GM21381 (cell line): ENCODE results near the gene RAPGEF1.

ENCODE experiments used
- ATAC-seq: cut with Tn5 transposase; IDR thresholded peaks from one replicate; pipeline ENCODE4 v1.9.1; 2021; ENCODE audit warnings: mild to moderate bottlenecking, moderate library complexity; ENCODE audit not compliant: unreplicated experiment

The RAPGEF1 gene

DNA sequence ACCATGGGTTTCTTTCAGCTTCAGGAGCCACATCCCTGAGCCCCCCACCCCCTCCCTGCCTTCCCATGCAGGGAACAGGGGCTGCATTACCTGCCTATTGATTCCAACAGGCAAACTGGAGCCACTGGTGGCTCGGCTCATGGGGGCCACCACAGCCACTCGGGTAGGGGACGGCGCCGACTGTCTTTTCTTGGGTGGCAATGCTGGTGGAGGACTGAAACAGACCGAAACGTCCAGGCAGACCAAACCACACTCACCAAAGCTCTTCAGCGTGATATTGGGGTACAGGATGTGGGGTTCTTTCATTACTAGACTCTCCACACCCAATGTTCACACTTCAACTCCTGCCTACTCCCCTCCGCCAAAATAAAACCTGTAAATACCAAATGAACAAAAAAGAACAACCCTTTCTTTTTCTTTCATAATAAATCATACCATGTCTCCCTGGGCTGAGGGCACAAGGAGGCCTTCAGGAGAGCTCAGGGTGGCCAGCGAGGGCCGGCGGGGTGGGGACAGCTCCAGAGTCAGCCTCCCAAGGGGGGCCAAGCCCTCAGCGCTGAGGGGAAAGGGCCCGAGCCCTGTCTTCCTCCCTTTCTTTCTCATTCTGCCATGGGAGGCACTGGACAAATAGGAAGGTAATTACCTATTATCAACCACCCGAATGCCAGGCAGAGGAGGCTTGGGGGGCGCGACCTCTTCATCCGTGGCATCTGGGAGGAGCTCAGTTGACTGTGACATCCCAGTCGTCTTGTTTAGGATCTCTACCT is 111.2 kb downstream of the RAPGEF1 start:
- peak; percentile 23 for ATAC-seq

DNA sequence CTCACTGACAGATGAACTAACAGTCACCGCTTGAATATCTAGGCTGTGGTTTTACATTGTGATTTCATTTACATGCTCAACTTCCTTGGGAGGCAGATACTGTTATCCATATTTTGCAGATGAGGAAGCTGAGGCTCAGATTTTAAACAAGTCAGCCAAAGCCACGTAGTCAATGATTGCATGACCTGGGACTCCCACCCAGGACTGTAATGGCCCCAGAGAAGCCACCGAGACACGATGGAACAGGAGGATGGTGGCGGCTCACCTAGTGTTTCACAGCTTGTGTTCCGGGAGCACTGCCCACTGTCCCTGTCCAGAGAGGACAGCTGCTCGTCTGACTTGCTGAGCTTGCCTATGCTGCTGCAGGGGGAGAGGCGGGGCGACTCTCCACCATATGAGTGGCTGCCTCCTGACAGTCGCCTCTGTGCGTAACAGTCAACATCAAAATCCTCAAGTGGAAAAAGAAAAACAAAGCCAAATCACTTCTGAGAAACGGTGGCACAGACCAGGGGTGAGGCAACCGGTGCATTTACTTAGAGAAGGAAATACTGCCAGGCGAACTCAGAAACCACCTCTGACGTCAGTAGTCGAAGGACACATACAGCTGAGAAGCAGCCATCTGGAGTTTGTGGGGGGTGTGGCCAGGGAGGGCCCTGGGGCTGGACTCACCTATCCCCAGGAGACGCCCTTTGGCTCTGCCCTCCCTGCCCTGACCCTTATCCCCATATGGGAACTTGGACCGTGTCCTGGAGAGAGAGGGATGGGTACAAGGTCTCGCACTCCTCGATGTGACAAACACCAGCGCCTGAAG is 112.0 kb downstream of the RAPGEF1 start:
- ATAC-seq = peak; percentile 51

DNA sequence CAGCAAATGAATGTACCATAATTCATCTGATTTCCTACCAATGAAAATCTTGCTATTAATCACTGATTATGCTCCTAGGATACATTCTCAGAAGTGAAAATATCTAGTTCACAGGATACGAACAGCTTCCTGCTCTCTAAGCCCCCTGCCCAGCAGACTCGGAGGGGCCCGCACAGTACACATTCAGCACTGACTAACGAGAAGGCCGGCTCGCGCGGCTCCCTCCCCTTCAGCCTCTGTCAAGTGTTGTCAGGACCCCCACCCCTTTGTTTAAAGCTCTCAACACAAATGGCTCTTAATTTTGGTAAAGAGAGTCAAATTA is 112.6 kb downstream of the RAPGEF1 start:
- no peak for ATAC-seq

DNA sequence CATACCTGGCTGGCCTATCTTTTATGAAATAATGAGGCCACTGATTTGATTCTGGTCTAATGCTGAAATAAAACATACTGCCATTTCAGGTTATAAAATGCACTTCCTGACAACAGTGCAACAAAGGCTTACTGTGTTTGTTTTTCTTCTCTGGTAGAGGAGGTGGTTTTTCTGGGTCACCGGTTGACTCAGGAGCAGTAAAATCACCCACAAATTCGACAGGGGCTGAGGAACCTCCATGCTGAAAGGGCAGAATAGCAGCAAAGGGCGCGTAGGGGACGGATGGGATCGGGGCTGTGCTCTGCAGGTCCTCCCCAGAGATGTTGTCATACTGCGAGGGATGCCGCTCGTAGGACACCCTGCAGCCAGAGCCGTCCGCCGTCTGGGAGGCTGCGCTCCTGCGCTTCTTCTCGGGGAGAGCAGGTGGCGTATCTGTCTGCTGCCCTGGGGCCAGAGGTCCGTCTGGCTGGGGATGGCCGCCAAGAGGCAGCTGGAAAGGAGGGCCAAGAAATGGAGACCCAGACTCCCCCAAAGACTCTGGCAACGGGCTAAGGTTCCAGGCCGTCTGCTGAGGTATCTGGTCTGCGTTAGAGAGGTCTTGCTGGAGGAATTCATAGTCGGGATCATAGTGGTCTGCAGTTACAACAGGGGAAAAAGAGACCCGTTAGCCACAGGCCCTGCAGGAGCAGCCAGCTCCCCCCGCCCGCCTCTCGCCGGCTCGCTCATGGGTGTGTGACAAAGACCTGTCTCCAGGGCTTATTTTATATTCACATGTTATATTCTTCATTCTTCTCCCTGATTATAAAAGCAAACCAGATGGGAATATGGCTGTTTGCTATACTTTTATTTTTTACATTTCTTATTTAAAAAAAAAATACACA is 113.8 kb downstream of the RAPGEF1 start:
- no peak for ATAC-seq

DNA sequence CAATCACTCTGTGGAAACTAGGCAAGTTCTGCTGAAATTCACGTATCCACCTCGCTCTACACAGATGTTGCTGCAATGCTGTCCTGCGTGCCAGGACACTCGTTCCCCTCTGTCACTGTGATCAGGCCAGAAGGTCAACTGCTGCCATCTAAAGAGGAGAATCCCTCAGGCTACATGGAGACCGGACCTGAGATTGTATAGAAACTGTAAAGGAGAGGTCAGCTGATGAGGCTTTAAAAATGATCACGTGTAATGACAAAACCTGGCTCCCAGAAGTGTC is 114.4 kb downstream of the RAPGEF1 start:
- no peak for ATAC-seq

DNA sequence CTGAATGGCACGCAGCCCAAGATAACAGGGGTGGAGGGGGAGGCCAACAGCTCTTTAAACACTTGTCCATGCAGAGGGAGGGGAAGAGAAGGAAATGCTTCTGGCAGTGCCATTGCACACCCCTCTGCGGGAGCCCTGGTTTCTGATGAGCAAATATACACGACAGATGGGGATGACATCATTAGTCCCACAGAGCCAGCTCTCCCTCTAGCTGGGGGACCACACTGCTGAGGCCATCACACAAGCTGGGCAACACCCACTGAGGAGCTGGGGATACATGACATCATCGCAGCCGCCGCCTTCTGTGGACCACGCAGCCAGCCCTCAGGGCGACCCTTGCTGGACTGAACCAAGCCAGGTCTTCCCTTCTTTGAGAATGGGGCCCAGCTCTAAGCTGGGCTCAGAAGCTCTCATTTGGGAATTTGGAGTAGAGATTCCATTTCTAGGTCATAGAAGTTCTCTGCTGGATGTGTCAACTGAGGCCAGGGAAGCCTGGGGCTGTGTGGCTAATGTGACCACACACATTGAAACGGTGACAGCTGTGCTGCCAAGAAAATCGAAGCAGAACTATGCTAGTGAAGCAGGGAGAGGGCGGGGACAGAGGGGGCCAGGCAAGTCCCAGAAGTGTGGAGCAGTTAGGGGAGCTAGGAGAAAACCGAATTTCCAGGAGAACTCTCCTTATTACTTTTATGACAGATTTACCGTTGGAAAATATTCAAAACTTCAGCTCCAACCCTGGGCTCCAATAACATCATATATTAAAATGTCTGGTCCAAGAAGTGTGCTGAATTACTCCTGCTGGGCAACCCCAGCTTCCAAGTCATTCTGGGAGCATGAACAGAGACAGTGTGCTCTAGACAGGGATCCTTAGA is 115.0 kb downstream of the RAPGEF1 start:
- ATAC-seq = no peak

DNA sequence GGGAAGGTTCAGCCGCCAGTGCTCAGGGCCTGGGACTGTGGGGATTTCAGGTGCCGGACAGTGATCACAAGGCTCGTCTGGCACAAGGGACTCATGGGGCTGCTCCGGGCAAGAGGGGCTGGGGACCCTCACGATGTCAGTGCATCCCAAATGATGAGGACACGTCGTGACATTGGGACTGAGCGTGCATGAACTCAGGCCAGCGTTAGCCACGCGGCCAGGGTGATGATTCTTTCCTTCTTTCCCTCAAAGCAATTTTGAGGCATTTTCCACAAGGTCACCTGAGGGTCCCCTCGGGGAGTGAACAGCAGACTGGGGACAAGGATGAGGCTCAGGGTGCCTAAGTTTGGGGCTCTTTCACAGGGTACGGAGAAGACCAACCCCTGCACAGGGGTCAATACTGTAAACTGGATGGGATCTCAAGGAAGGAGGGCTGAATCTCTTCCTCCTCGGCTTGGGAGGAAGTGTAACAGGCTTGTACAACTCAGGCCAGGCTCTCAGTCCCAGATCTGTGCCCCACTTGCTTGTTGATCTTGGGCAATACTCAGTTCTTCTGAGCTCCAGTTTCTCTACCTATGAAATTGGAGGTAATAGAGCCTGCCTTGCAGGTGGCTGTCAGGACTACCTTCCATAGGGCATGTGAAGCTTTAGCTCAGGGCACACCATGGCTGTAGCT is 116.1 kb downstream of the RAPGEF1 start:
- no peak for ATAC-seq

DNA sequence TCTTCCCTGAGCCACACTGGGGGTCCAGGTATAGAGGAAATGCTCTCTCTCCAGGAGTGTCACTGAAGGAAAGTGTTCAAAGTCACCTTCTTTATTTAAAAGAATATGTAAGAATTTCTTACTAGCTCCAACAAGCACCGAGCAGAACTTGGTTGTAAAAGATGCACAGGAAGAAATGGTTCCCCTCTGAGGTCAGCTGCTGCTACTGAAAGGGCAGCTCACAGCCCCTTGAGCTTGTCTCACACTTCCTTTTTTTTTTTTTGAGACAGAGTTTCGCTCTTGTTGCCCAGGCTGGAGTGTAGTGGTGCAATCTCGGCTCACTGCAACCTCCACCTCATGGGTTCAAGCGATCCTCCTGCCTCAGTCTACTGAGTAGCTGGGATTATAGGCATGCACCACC is 117.4 kb downstream of the RAPGEF1 start:
- ATAC-seq = no peak

DNA sequence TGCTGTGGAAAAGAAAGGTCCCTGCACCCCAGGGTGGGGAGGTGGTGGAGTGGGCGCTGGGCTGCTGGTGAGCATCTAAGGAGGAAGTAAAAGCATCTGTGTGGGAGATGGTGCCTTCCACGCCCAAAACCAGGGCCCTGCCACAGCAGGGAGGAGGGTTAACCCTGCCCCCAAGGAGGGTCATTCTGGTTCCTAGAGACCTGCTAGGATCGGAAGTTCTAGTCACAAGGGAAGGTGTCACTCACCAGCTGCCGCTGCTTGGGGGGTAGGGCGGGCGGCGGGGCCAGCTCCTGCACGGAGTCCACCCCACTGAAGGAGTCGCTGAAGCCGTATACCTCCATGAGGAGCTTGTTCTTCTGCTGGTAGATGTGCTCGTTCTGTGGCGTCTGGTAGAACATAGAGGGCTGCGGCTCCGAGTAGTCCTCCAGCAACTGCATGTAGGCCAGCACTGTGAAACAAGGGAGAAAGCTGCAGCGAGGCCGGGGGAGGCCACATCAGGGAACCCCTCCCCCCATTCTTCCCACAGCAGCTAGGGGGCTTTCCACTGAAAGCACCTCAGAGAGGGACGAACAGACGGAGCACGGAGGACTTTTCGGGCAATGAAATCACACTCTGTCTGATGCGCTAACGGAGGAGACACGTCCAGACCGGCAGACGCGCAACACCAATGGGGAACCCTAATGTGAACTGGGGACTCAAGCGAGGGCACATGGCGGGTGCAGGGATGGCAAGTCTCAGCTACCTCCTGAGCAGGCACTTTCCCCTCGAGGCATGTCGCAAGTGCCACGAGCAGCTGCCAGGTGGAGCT is 118.1 kb downstream of the RAPGEF1 start:
- peak; percentile 67 for ATAC-seq

DNA sequence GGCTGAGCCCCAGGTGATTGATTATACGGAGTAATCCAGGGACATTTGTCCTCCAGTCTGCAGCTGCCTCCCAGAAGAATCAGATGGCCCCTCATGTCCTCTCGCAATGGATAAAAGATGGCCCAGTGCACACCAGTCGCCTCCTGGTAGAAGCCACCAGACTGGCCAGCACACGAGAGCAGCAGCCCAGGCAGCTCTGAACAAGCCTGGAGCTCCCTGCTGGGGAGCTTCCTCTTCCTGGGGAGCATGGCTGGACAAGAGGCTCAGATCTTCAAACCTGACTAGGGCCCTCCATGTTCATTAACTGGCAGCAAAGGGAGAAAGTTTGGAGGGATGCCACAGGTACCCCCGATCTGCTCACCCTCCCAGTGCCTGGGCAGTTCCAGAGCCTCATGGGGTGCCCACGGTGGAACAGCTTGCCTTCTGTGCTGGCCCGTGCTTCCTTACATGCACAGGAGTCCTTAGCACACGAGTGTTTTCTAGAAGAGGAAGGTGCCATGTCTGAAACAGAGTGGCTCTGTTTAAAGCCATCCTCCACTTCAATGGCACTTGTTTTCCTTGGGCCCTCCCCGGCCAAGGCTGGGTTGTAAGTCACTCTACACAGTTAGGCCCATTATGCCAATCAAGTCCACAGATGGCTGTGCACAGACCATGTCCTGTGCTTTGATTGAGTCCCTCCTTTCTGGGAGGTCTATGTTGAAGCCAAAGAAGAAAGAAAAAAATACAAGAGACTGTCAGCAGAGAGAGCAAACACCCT is 118.9 kb downstream of the RAPGEF1 start:
- ATAC-seq = no peak

DNA sequence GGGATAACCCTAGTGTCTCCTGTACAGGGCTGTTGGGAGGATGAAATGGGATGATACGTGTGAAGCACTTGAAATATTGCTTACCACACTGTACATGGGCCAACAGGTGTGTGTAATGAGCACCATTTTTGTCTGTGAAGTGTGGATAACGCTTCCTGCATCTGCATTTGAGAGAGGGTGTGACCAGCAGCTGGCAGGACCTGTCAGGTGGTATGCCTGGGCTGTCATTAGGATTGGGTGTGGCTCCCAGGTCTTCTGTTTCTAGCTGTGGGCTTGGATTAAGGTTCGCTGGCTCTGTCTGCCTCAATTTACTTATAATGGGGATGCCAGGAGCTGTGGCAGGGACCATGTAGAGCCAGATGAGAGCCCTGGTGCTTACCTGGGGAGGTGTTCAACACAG is 120.2 kb downstream of the RAPGEF1 start:
- ATAC-seq = no peak

DNA sequence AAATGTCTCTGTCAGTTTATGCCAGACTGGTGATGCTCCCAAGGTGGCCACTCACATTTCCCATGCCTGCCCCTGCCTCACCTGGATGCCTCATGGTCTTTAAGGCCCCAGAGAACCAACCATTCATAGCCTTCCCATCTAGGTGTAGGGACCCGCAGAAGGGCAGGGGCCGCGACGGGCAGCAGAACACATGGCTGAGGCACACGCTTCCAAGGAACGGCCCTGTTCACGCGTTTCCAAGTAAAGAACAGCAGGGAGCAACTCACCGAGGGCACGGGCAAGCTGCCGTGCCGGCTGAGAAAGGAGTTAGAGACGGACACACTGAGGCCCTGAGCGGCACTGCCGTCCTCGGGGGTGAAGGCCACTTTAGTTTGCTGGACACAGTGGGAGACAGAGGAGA is 121.1 kb downstream of the RAPGEF1 start:
- ATAC-seq = no peak

DNA sequence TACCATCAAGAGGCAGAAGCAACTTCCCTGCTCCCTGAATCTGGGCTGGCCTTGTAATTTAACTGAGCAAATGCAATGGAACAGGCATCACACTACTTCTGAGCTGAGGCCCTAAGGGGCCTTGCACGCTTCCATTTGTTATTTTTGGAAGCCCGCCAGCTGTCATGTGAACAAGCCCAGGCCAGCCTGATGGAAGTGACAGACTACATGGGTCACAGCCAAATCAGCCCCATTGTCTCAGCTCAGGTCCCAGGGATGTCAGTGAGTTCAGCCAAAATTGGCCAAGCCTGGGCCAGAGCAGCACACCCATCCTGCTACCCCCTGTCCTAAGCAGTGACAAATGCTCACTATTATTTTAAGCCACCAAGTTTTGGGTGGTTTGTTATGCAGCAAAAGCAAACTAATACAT is 121.8 kb downstream of the RAPGEF1 start:
- ATAC-seq = no peak

DNA sequence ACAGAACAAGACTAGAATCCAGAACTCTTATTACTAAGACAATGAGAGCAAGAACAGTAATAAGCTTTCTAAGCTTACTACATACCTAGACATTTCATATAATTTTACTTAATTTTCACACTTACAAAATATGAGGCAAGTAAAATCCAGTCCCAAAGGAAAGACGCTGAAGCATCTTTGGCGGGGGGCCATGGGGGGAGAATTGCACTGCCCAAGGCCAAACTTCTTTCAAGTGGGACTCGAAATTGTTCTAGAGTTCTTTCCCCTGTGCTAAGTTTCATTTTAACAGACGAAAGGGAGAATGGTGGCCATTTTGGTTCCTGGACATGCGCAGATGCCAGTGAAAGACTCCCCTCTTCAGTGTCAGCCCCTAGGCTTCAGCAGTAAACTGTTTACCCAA is 122.3 kb downstream of the RAPGEF1 start:
- ATAC-seq = no peak

DNA sequence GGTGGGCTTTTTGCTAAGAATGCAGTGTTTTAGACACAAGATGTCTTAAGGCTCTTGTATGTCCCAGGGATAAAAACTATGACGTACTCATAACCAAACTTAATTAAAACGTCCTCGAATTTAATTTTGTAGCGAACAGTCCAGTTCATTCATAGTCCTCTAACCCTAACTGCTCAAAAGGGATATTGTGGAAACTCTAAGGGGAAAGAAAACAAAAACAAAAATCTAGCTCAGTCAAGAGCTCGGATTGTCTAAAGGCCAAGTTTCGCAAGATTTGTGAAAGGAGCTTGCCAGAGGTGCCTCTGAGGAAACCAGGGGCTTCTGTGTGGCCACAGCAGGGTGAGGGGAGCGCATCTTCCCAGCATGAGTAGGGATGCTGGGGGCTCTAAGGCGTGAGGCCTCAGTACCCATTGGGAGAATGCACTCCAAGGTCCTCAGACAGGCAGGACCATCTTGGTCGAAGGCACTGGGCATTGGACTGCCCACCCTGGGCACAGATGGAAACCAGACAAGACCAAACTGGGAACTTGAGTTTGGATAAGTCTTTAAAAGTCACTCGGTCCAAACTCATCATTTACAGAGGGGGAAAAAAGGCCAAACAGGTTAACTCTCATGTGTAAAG is 122.8 kb downstream of the RAPGEF1 start:
- no peak for ATAC-seq

DNA sequence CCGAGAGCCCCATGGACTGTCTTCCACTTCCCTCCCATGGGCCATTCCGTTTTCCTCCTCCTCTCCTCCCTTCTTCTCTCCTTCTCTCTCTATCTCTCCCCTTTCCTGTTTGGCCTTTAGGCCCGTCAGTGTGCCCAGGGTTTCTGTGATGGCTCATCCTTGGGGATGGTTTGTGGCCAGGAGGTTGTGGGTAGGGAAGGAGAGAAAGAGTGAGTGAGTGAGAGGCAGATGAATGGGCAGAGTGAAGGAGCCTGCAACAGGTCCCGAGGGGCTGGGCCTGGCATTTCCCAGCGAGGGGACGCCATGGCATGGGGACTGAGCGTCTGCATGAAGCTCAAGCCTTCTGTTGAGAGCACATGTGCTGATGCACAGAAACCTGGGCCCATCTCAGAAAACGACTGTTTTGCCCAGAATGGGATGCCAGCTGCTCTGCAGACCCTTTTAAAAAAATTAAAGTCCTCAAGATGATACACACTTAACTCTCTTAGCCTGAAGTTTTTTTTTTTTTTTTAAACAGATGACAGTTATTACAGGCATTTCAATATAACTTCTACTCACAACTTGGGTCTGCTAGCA is 125.4 kb downstream of the RAPGEF1 start:
- no peak for ATAC-seq

DNA sequence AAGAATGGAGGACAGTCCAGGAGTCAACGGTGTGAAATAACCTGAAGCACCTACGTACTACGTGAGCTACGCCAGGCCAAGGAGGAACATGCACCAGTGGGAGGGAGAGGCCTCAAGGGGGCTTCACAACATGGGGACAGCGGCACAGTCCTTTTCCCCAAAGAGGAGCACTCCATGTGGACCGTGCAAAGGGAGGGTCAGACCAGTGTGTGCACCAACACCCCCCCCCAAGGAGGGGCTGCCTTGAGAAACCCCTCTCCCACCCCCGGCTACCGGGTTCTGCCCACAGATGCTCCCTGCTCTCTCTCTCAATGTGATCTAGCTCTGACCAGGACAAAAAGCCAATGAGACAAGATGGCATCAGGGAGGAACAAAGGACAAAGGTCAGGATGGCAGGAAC is 126.0 kb downstream of the RAPGEF1 start:
- ATAC-seq = no peak

DNA sequence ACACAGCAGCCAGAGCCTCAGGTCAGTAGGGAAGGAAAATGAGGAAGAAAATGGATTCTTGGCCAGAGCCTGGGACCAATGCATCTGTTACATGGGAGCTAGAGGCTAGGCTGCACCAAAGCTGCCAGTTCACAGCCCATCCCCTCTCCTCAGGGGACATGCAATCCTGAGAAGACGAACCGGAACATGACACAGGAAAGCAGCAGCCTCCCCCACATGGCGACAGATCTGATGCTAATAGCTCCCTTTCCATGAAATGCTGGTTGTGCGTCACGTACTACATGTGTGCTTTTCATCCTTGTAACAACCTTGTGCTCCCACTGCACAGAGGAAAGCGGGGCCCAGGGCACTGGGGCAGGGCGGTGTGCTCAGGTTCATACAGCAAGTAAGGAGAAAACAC is 127.0 kb downstream of the RAPGEF1 start:
- no peak for ATAC-seq
